Pancreas (tissue), 10 donors: Measurements from ENCODE around the gene SOSTDC1. TPM values are rescaled to one million over a fixed set of nuclear protein-coding genes. Genes with fewer than 3 reads are reported as not detected.

ENCODE experiments used
- ATAC-seq, 4 donors: fragments of 200-7000 bp; cut with Tn5 transposase; one replicate each; pipeline versions ENCODE4 v1.8.0 to v1.9.1; 2020; ENCODE audit warnings: mild to moderate bottlenecking in 4 of 4, moderate library complexity in 4 of 4
- DNase-seq, 6 donors: peaks; one replicate each; pipeline ENCODE4 v3.0.0-alpha.2; 2020
- FAIRE-seq: peaks from 2 replicates; lab custom pipeline; 2012; peaks lifted over from hg19 to GRCh38; lab: Jason Lieb, UNC
- H3K27ac ChIP-seq, 4 donors: fragments of 200-600 bp; sonication (generic); 1 replicate in 3 of 4; 2 replicates in 1 of 4; pipeline versions ENCODE4 v1.5.0 to v1.8.0; 2020
- H3K27me3 ChIP-seq, 4 donors: fragments of 200-600 bp; one replicate each; pipeline ENCODE4 v1.8.0; 2021
- H3K36me3 ChIP-seq, 3 donors: fragments of 200-600 bp; sonication (generic) in 1 of 3; one replicate each; pipeline versions ENCODE4 v1.5.0 to v1.8.0; 2020 to 2021
- H3K4me1 ChIP-seq, 3 donors: fragments of 200-600 bp; one replicate each; pipeline ENCODE4 v1.8.0; 2021
- H3K4me3 ChIP-seq, 4 donors: fragments of 200-600 bp; sonication (generic) in 2 of 4; one replicate each; pipeline versions ENCODE4 v1.5.0 to v1.8.0; 2020 to 2021
- H3K9me3 ChIP-seq, 4 donors: fragments of 200-600 bp; one replicate each; pipeline ENCODE4 v1.8.0; 2021
- WGBS, 2 donors: extraction: QIAGEN DNeasy Blood & Tissue Kit; methylation state at CpG; one replicate each; pipeline ENCODE4 v1.1.7; 2013; 5-methylcytosine and 5-hydroxymethylcytosine counted together
- intact Hi-C, 3 donors: fragments of 100-400 bp; cut with DNase I; formaldehyde crosslinking; loops; one replicate each; pipeline versions ENCODE4 v1.11.1 to v1.14.2; 2022
- polyA plus RNA-seq, 2 donors: library from polyadenylated mRNA; stranded (reverse); fragments of 200-250 nt; gene quantifications; one replicate each; pipeline ENCODE4 v1.2.3, GENCODE V29; 2013
- total RNA-seq, 6 donors: library from RNA; stranded (reverse); fragmentation: NEBNext Ultra II Directional in 4 of 6; extraction: Animal tissue kit (Norgen Biotek cat#: 25700) in 4 of 6; gene quantifications; one replicate each; pipeline versions ENCODE4 v1.2.1 to v1.2.4, GENCODE V29; 2021 to 2023
- TF ChIP-seq, protein P1 (sequence below), 4 donors: fragments of 200-600 bp; sonication (generic) in 3 of 4; IDR thresholded peaks; one replicate each; pipeline versions ENCODE4 v1.5.0 to v1.8.0; 2021; ENCODE audit warnings: antibody characterized with exemption in 4 of 4
- donor health status: healthy with polysubstance abuse.
- donor health status: DM: no; HTN: no; CAD: no; lungs with moderate emphysema.
- donor health status: DM: no; HTN: no; CAD: no.
- donor health status: control.
- donor health status: control.
- donor health status: Bipolar disorder and iron deficiency.
- donor health status: DM: yes; HTN: yes; CAD: no.
- donor health status: DM: no; HTN: no; CAD: no.
- donor health status: DM: no; HTN: no; CAD: no.
- donor health status: DM: yes; HTN: yes; CAD: no.

Gene SOSTDC1
- total and polyA plus RNA-seq, 8 donors, result 0.12 to 1.3 (median 0.21) TPM; not detected in 3

DNA sequence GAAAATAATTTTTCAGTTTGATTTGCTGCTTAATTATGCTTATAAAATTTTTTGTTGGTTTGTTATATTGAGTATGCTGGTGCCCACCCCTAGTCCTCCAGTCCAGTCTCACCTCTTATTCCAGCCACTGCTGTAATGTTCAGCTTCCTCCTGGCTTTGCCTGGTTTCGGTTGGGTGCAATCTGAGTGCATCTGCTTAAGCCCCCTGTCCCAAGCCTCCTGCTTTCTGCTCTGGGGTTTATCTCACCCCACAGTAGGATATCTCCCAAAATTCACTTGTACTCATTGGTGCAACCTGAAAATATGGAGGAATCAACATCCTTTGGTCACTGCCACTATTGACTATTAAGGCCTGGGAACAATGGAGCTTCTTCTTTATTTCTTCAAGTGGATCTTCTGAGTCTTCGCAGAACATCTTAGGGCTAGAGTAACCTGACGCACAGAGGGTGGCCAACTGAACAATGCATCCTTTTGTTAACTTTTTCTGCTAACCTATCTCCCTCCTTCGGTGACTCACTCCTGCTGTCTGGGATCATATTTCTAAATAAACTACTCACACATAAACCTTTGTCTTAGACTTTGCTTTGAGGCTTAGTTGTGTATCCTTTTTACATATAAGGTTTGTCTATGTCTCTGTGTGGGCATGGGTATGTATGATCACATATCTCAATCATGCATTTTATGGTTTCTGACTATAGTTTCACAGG is 19.1 kb upstream of the SOSTDC1 start:
- Histone ChIP-seq H3K4me3 (no peak overlapping the region), H3K36me3 (no peaks in the 10 kb centered on the region), H3K9me3 (no peaks in the 10 kb centered on the region), H3K4me1 (no peaks in the 10 kb centered on the region), H3K27me3 (no peaks in the 10 kb centered on the region), H3K27ac (no peak overlapping the region)
- TF ChIP-seq, protein P1, sequence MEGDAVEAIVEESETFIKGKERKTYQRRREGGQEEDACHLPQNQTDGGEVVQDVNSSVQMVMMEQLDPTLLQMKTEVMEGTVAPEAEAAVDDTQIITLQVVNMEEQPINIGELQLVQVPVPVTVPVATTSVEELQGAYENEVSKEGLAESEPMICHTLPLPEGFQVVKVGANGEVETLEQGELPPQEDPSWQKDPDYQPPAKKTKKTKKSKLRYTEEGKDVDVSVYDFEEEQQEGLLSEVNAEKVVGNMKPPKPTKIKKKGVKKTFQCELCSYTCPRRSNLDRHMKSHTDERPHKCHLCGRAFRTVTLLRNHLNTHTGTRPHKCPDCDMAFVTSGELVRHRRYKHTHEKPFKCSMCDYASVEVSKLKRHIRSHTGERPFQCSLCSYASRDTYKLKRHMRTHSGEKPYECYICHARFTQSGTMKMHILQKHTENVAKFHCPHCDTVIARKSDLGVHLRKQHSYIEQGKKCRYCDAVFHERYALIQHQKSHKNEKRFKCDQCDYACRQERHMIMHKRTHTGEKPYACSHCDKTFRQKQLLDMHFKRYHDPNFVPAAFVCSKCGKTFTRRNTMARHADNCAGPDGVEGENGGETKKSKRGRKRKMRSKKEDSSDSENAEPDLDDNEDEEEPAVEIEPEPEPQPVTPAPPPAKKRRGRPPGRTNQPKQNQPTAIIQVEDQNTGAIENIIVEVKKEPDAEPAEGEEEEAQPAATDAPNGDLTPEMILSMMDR (IDR thresholded peaks at IDR 0.05), result no peak
- ATAC-seq (peak in 2 of 4 donors; percentile 55 to 58), DNase-seq (no peak), FAIRE-seq (no peak)
- 71 to 74% methylated on average over 4 of the region's 4 CpGs for WGBS, 2 donors
- intact Hi-C loops, result no loop called here

DNA sequence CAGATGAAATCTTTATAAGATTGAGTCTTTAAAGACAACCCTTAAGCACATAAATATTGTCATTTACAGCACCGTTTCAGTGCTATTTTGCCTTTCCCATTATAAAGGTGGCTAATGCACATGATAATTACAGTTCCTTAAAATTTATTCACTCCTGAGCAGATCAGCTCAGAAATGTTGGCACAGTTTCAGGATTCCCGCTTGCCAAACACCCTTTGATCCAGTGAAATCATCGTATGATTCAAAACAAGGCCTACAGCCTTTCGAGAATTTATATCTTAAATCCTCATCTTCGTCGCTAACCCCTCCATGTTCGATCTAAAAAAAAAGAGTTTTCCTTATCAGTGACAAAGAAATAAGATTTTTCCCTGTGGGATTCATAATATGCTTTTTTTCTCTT is 14.1 kb upstream of the SOSTDC1 start:
- Histone ChIP-seq H3K4me3 (no peak overlapping the region), H3K36me3 (no peaks in the 10 kb centered on the region), H3K4me1 (no peaks in the 10 kb centered on the region), H3K27me3 (no peaks in the 10 kb centered on the region), H3K27ac (no peak overlapping the region), H3K9me3 (no peaks in the 10 kb centered on the region)
- FAIRE-seq (no peak), DNase-seq (no peak), ATAC-seq (no peak)
- TF ChIP-seq, protein P1 (IDR thresholded peaks at IDR 0.05), result no peak
- WGBS, 2 donors, result 64 to 66% methylated on average over 7 of the region's 7 CpGs
- intact Hi-C loops, result no loop called here

DNA sequence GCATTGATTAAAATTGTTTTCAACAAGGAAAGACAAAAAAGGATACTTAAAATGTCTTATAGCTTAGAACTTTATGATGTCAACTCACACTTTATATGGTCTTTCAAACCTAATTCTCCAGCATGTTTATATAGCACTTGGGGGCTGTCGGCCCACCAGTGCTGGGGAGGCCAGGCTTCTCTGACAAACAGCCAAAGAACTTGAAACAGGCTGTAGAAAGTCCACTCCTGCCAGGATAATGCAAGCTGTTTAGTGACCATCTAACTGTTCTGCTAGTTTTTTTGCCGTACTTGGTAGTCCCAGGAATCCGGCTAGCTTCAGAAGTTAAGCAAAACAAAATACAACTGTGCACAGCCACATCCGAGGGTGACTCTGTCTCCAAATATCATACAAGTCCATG is 13.6 kb upstream of the SOSTDC1 start:
- intact Hi-C loops, result no loop called here

DNA sequence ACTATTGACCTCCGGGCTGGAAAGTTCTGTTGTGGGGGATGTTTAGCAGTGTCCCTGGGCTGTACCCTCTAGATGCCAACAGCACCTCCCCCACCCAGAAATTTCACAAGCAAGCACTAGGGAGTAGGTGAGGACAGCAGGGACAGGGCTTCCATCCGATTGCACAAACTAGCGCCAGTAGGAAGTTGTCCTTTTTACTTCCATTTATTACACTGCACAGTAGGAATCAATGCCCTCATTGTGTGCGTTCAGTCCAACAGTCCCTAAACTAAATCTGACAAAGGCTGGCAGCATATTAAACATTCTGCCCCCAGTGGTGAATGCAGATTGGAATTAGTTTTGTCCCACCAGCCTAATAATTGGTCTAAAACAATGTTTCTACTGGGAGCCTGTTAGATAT is 6.4 kb upstream of the SOSTDC1 start:
- TF ChIP-seq, protein P1 (IDR thresholded peaks at IDR 0.05), result no peak
- Histone ChIP-seq H3K36me3 (no peaks in the 10 kb centered on the region), H3K4me1 (no peaks in the 10 kb centered on the region), H3K27ac (no peak overlapping the region), H3K4me3 (no peak overlapping the region), H3K27me3 (no peaks in the 10 kb centered on the region), H3K9me3 (no peaks in the 10 kb centered on the region)
- DNase-seq, result no peak
- WGBS, 2 donors, result 79 to 82% methylated on average over 4 of the region's 4 CpGs
- no peak for FAIRE-seq
- ATAC-seq, result no peak
- intact Hi-C loops, result no loop called here

More for the DNA sequence above, 13.6 kb upstream of the SOSTDC1 start:
- DNase-seq (no peak), FAIRE-seq (no peak), ATAC-seq (no peak)
- H3K36me3 ChIP-seq, result no peaks in the 10 kb centered on the region
- no peak overlapping the region for H3K27ac ChIP-seq
- no peaks in the 10 kb centered on the region for H3K4me1 ChIP-seq
- no peak overlapping the region for H3K4me3 ChIP-seq
- H3K9me3 ChIP-seq, result no peaks in the 10 kb centered on the region
- WGBS, 2 donors, result 85 to 94% methylated on average over 4 of the region's 4 CpGs
- TF ChIP-seq, protein P1 (IDR thresholded peaks at IDR 0.05), result no peak
- H3K27me3 ChIP-seq, result no peaks in the 10 kb centered on the region
